PFSK-1 (cell line): ENCODE results near the gene PIEZO1.

Experiments
- FOXP2 ChIP-seq: optimal IDR thresholded peaks from 2 replicates; pipeline ENCODE3; 2011; ENCODE audit warnings: borderline replicate concordance, control low read depth, inconsistent platforms; ENCODE audit not compliant: insufficient read depth; ENCODE audit errors: extremely low read length, extremely low read depth
- POLR2AphosphoS5 ChIP-seq: IDR thresholded peaks from 2 replicates; pipeline ENCODE4 v1.6.1; 2012; ENCODE audit warnings: low read depth, mild to moderate bottlenecking, control low read depth, low read length, moderate library complexity
- REST ChIP-seq, 2 experiments: IDR thresholded peaks; 2 replicates each; pipeline versions ENCODE4 v1.6.1 to v1.8.0; 2011 to 2012; ENCODE audit warnings: low read depth in 2 of 2, low read length in 2 of 2, control low read depth in 1 of 2, inconsistent platforms in 1 of 2, mild to moderate bottlenecking in 1 of 2, moderate library complexity in 1 of 2; ENCODE audit not compliant: insufficient read depth in 1 of 2
- SIN3A ChIP-seq: IDR thresholded peaks from 2 replicates; pipeline ENCODE4 v1.6.1; 2012; ENCODE audit warnings: mild to moderate bottlenecking, low read length, moderate library complexity, borderline replicate concordance; ENCODE audit not compliant: insufficient read depth
- TAF1 ChIP-seq: IDR thresholded peaks from 2 replicates; pipeline ENCODE4 v1.6.1; 2012; ENCODE audit warnings: low read length, control low read depth, borderline replicate concordance; ENCODE audit not compliant: insufficient read depth

Gene PIEZO1

GRCh38 chr16:88722784-88723506 is 62.1 kb downstream of the PIEZO1 start:
- TF ChIP-seq SIN3A (no peak), REST (IDR thresholded peaks at IDR 0.05; ENCODE audit: insufficient read depth in 1 of 2, low read depth in 2 of 2, low read length in 2 of 2) (no peak), TAF1 (no peak), FOXP2 (no peak), POLR2AphosphoS5 (no peak)

GRCh38 chr16:88721815-88722755 is 62.9 kb downstream of the PIEZO1 start:
- TF ChIP-seq POLR2AphosphoS5: no peak
- TF ChIP-seq REST (IDR thresholded peaks at IDR 0.05; ENCODE audit: insufficient read depth in 1 of 2, low read depth in 2 of 2, low read length in 2 of 2): no peak
- TF ChIP-seq FOXP2: no peak
- TF ChIP-seq SIN3A: no peak
- TF ChIP-seq TAF1: no peak

- no peak for TF ChIP-seq SIN3A
- no peak for TF ChIP-seq FOXP2
- TF ChIP-seq REST (IDR thresholded peaks at IDR 0.05; ENCODE audit: insufficient read depth in 1 of 2, low read depth in 2 of 2, low read length in 2 of 2): no peak
- TF ChIP-seq TAF1: no peak
- TF ChIP-seq POLR2AphosphoS5: no peak
Measured at GRCh38 chr16:88721236-88721635, 63.8 kb downstream of the PIEZO1 start.

GRCh38 chr16:88720396-88720970 is 64.5 kb downstream of the PIEZO1 start:
- no peak for TF ChIP-seq REST (IDR thresholded peaks at IDR 0.05; ENCODE audit: insufficient read depth in 1 of 2, low read depth in 2 of 2, low read length in 2 of 2)
- TF ChIP-seq SIN3A: no peak
- TF ChIP-seq POLR2AphosphoS5: no peak
- TF ChIP-seq FOXP2: no peak
- no peak for TF ChIP-seq TAF1
